CD4-positive, alpha-beta T cell treated with Interleukin-15 for 1 hour (primary cell): ENCODE measurements around the gene ARMC9.
"Not testable (repeated sequence)": the region's sequence is repeated elsewhere in the genome, so short reads cannot be mapped to it uniquely, and the experiment has no call there.

Experiments used
- DNase-seq: peaks from one replicate; pipeline ENCODE4 v3.0.0-alpha.2; 2020

The ARMC9 gene

GRCh38 chr2:231245249-231246094 lies 47.0 kb downstream of the ARMC9 start:
- no peak for DNase-seq

GRCh38 chr2:231246171-231246842 lies 47.9 kb downstream of the ARMC9 start:
- no peak for DNase-seq

GRCh38 chr2:231250146-231250545 lies 51.7 kb downstream of the ARMC9 start:
- DNase-seq = no peak

GRCh38 chr2:231250698-231251097 lies 52.3 kb downstream of the ARMC9 start:
- DNase-seq = no peak

- DNase-seq = not testable (repeated sequence)
Measured at GRCh38 chr2:231253292-231253691, 54.9 kb downstream of the ARMC9 start.

- no peak for DNase-seq
Measured at GRCh38 chr2:231256494-231256893, 58.1 kb downstream of the ARMC9 start.

- DNase-seq = no peak
Measured at GRCh38 chr2:231257763-231258162, 59.3 kb downstream of the ARMC9 start.

GRCh38 chr2:231258701-231259100 lies 60.3 kb downstream of the ARMC9 start:
- no peak for DNase-seq

GRCh38 chr2:231259104-231259503 lies 60.7 kb downstream of the ARMC9 start:
- DNase-seq = no peak

- DNase-seq = no peak
Measured at GRCh38 chr2:231260442-231261208, 62.2 kb downstream of the ARMC9 start.

GRCh38 chr2:231263118-231263831 lies 64.8 kb downstream of the ARMC9 start:
- DNase-seq = no peak

GRCh38 chr2:231270221-231271114 lies 72.0 kb downstream of the ARMC9 start:
- no peak for DNase-seq

- no peak for DNase-seq
Measured at GRCh38 chr2:231272991-231273390, 74.6 kb downstream of the ARMC9 start.

- no peak for DNase-seq
Measured at GRCh38 chr2:231276987-231277386, 78.6 kb downstream of the ARMC9 start.

GRCh38 chr2:231277962-231278361 lies 79.5 kb downstream of the ARMC9 start:
- no peak for DNase-seq

- no peak for DNase-seq
Measured at GRCh38 chr2:231278868-231279267, 80.4 kb downstream of the ARMC9 start.

- no peak for DNase-seq
Measured at GRCh38 chr2:231280846-231281245, 82.4 kb downstream of the ARMC9 start.

- DNase-seq = no peak
Measured at GRCh38 chr2:231284296-231284695, 85.9 kb downstream of the ARMC9 start.

GRCh38 chr2:231286964-231287363 lies 88.5 kb downstream of the ARMC9 start:
- no peak for DNase-seq

- no peak for DNase-seq
Measured at GRCh38 chr2:231287696-231288095, 89.3 kb downstream of the ARMC9 start.

- DNase-seq = no peak
Measured at GRCh38 chr2:231288590-231288989, 90.2 kb downstream of the ARMC9 start.
